GM10266 (cell line): Measurements from ENCODE around the gene RPL37.
"Not testable (repeated sequence)": the region's sequence is repeated elsewhere in the genome, so short reads cannot be mapped to it uniquely, and the experiment has no call there.

Experiments used
- DNase-seq: peaks from one replicate; pipeline ENCODE4 v3.0.0; 2012; ENCODE audit errors: extremely low spot score
- TF ChIP-seq, protein P1 (sequence below): IDR thresholded peaks from 2 replicates; pipeline ENCODE4 v1.5.1; 2012; ENCODE audit warnings: mild to moderate bottlenecking, low read depth; ENCODE audit not compliant: control insufficient read depth, insufficient read depth; ENCODE audit errors: missing control alignments

The RPL37 gene

DNA sequence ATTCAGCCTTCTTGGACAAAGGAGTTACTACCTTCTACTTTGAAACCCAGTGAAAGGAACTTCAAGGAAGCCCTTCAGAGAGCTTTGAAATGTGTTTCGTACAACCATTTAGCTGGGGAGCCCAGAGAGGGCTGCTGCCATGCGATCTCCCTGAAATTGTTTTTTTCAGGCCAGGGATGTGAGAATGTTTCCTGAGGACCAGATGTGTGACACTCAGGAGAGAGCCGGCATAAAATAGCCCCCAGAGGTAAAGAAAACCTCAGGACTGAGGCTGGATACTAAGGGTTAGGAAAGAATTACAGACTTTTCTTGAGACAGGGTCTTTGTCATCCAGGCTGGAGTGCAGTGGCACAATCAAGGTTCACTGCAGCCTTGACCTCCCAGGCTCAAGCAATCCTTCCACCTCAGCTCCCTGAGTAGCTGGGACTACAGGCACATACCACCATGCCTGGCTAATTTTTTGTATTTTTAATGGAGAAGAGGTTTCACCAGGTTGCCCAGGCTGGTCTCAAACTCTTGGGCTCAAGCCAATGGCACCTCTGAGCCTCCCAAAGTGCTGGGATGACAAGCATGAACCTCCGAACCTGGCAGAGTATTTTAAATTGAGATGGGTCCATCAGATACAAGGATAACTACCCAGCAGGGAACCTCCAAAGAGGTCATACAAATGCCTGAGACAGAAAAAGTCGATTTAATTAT is 8.4 kb downstream of the RPL37 start:
- DNase-seq, result no peak
- TF ChIP-seq, protein P1, sequence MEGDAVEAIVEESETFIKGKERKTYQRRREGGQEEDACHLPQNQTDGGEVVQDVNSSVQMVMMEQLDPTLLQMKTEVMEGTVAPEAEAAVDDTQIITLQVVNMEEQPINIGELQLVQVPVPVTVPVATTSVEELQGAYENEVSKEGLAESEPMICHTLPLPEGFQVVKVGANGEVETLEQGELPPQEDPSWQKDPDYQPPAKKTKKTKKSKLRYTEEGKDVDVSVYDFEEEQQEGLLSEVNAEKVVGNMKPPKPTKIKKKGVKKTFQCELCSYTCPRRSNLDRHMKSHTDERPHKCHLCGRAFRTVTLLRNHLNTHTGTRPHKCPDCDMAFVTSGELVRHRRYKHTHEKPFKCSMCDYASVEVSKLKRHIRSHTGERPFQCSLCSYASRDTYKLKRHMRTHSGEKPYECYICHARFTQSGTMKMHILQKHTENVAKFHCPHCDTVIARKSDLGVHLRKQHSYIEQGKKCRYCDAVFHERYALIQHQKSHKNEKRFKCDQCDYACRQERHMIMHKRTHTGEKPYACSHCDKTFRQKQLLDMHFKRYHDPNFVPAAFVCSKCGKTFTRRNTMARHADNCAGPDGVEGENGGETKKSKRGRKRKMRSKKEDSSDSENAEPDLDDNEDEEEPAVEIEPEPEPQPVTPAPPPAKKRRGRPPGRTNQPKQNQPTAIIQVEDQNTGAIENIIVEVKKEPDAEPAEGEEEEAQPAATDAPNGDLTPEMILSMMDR, result no peak

DNA sequence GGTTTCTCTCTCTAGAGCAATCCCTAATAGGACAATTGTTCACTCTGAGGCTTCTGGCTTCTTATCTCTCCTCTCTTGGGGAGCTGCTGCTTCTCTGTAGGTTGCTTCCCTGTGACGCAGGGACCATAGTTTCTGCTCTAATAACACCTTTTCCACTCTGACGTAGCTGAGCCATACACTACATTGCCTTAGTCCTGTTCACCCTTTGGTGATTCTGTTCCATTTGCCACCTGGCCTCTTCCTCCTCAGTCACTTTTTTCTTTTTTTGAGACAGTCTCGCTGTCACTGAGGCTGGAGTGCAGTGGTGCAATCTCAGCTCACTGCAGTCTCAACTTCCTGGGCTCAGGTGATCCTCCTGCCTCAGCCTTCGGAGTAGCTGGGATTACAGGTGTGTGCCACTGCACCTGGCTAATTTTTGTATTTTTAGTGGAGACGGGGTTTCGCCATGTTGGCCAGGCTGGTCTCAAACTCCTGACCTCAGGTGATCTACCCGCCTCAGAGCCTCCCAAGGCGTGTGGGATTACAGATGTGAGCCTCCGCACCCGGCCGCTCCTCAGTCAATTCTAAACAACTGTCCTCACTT is 9.5 kb downstream of the RPL37 start:
- DNase-seq, result not testable (repeated sequence)

DNA sequence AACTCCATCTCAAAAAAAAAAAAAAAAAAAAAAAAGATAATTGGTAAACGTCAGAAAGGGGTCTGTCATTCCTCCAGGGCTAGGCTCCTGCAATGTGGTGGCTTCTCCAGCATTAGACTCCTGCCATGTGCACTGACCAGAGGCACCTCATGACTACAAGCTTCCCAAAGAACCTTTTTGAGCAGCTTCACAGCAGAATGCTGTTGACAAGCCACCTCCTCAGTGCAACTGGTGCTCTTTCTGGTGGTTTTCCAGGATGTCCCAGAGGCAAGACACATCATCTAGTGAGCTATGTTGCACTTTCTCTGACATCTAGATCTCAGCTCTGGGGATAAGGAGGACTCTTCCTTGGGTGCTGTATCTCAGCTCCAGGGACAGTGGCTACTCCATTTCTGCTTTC is 11.6 kb downstream of the RPL37 start:
- TF ChIP-seq, protein P1, result no peak
- DNase-seq, result no peak

GRCh38 chr5:40813698-40814281 is 21.2 kb downstream of the RPL37 start:
- DNase-seq, result no peak
- TF ChIP-seq, protein P1, result no peak

DNA sequence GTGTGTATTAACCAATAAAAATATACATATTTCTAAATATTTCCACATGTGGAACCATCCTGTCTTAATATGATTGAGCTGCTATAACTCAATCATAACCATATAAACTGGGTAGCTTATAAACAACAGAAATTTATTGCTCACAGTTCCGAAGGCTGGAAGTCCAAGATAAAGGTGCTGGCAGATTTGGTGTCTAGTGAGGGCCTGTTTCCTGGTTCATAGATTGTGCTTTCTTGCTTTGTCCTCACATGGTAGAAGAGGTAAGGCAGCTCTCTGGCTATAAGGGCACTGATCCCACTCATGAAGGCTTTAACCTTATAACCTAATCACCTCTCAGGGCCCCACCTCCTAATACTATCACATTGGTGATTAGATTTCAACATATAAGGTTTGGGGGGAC is 22.9 kb downstream of the RPL37 start:
- no peak for DNase-seq
- TF ChIP-seq, protein P1, result no peak

GRCh38 chr5:40801771-40802562 is 33.1 kb downstream of the RPL37 start:
- DNase-seq, result no peak
- TF ChIP-seq, protein P1, result no peak

DNA sequence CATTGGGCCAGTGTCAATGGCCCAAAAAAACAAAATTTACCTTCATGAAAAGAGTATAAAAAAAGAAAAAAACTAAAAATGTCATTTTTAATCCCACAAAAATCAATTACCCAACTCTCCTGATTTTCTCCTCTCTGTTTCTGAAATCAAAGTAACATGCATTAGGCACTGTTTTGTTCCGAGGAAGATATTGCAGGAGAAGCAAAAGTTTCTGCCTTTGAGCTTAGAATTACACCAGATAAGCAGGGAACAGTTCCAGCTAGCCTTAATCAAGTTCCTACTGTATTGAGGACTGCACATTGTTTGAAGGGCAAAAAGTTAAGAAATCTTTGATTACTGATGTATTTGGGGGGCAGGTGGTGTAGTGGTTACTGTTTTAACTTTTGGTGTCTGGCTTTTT is 35.8 kb downstream of the RPL37 start:
- TF ChIP-seq, protein P1, result no peak
- no peak for DNase-seq
